Karpas-422 (cell line): ENCODE data around the gene NF2. TPM values are rescaled to one million over a fixed set of nuclear protein-coding genes. Genes with fewer than 3 reads are reported as not detected.

Experiments used
- DNase-seq: peaks from one replicate; pipeline ENCODE4 v3.0.0-alpha.2; 2015
- H2AFZ ChIP-seq: fragments of 200-600 bp; sonication (generic); 2 replicates; pipeline ENCODE4 v1.6.1; 2014; ENCODE audit warnings: antibody characterized with exemption, low read length, mixed read lengths
- H3K27ac ChIP-seq: fragments of 200-600 bp; sonication (generic); 2 replicates; pipeline ENCODE4 v1.5.1; 2014; ENCODE audit warnings: mild to moderate bottlenecking, low read length, moderate library complexity
- H3K27me3 ChIP-seq: fragments of 200-600 bp; sonication (generic); 2 replicates; pipeline ENCODE4 v1.6.1; 2014; ENCODE audit warnings: low read length, mixed read lengths
- H3K36me3 ChIP-seq: fragments of 200-600 bp; sonication (generic); 2 replicates; pipeline ENCODE4 v1.6.1; 2014; ENCODE audit warnings: low read length, mixed read lengths; ENCODE audit not compliant: insufficient read depth
- H3K4me1 ChIP-seq: fragments of 200-600 bp; sonication (generic); 2 replicates; pipeline ENCODE4 v1.6.1; 2014; ENCODE audit warnings: mild to moderate bottlenecking, low read length, mixed read lengths
- H3K4me2 ChIP-seq: fragments of 200-600 bp; sonication (generic); 2 replicates; pipeline ENCODE4 v1.6.1; 2014; ENCODE audit warnings: low read length, low read depth, mild to moderate bottlenecking; ENCODE audit not compliant: poor library complexity, severe bottlenecking
- H3K4me3 ChIP-seq: fragments of 200-600 bp; sonication (generic); 2 replicates; pipeline ENCODE4 v1.5.1; 2014; ENCODE audit warnings: mild to moderate bottlenecking, antibody characterized with exemption, low read length, mixed read lengths
- H3K79me2 ChIP-seq: fragments of 200-600 bp; sonication (generic); 2 replicates; pipeline ENCODE4 v1.6.1; 2014; ENCODE audit warnings: mild to moderate bottlenecking, low read length, mixed read lengths
- H3K9ac ChIP-seq: fragments of 200-600 bp; sonication (generic); 2 replicates; pipeline ENCODE4 v1.6.0; 2014; ENCODE audit warnings: low read length
- H3K9me2 ChIP-seq: fragments of 200-600 bp; sonication (generic), shearing (Covaris generic); replicated peaks from 2 replicates; pipeline ENCODE4 v1.6.0; 2014; ENCODE audit warnings: mild to moderate bottlenecking, low read length, moderate library complexity; ENCODE audit not compliant: insufficient read depth
- H3K9me3 ChIP-seq: fragments of 300-700, 200-600 bp; sonication (generic); 2 replicates; pipeline ENCODE4 v1.6.1; 2014; ENCODE audit warnings: low read length, mixed read lengths
- H4K20me1 ChIP-seq: fragments of 200-600 bp; sonication (generic); 2 replicates; pipeline ENCODE4 v1.6.1; 2014; ENCODE audit warnings: mild to moderate bottlenecking, antibody characterized with exemption, low read length, low read depth; ENCODE audit not compliant: insufficient read depth
- total RNA-seq: library from RNA; depleted of rRNA; stranded (reverse); fragments of >200 nt; shearing (Covaris generic); gene quantifications from 2 replicates; pipeline ENCODE4 v1.2.3, GENCODE V29; 2014; ENCODE audit warnings: low replicate concordance

The NF2 gene
- total RNA-seq, 1 experiment from 2014 or later, result 19.0 TPM

GRCh38 chr22:29621761-29622526, 18.5 kb downstream of the NF2 start:
- DNase-seq, result no peak
- H3K79me2 ChIP-seq, result peaks cover 25% of the 10 kb centered on the region
- H3K4me2 ChIP-seq, result no peak overlapping the region
- no peak overlapping the region for H2AFZ ChIP-seq
- 0 out of 2 replicates have a peak, but pooled peaks cover 6% of the 10 kb centered on the region for H3K4me1 ChIP-seq
- H3K27ac ChIP-seq, result no peak overlapping the region
- no peaks in the 10 kb centered on the region for H3K27me3 ChIP-seq
- no peaks in the 10 kb centered on the region for H3K9me2 ChIP-seq
- H4K20me1 ChIP-seq, result peaks cover 79% of the 10 kb centered on the region
- no peak overlapping the region for H3K4me3 ChIP-seq
- no peaks in the 10 kb centered on the region for H3K9me3 ChIP-seq
- no peaks in the 10 kb centered on the region for H3K36me3 ChIP-seq
- no peak overlapping the region for H3K9ac ChIP-seq

GRCh38 chr22:29623059-29623458, 19.6 kb downstream of the NF2 start:
- Histone ChIP-seq H3K9ac (no peak overlapping the region), H3K27ac (no peak overlapping the region), H2AFZ (no peak overlapping the region), H3K27me3 (no peaks in the 10 kb centered on the region), H3K4me3 (no peak overlapping the region), H3K4me2 (no peak overlapping the region), H3K9me2 (no peaks in the 10 kb centered on the region), H3K4me1 (0 out of 2 replicates have a peak, but pooled peaks cover 6% of the 10 kb centered on the region), H4K20me1 (peaks cover 79% of the 10 kb centered on the region), H3K36me3 (no peaks in the 10 kb centered on the region), H3K9me3 (no peaks in the 10 kb centered on the region), H3K79me2 (peaks cover 36% of the 10 kb centered on the region)
- no peak for DNase-seq

- Histone ChIP-seq H3K79me2 (peaks cover 37% of the 10 kb centered on the region), H3K9me3 (no peaks in the 10 kb centered on the region), H4K20me1 (peaks cover 76% of the 10 kb centered on the region), H3K36me3 (no peaks in the 10 kb centered on the region), H3K4me3 (no peak overlapping the region), H3K27ac (no peak overlapping the region), H3K9ac (no peak overlapping the region), H3K27me3 (no peaks in the 10 kb centered on the region), H3K4me2 (no peak overlapping the region), H3K4me1 (0 out of 2 replicates have a peak, but pooled peaks cover 6% of the 10 kb centered on the region), H2AFZ (no peak overlapping the region), H3K9me2 (no peaks in the 10 kb centered on the region)
- DNase-seq, result no peak
Measured at GRCh38 chr22:29623553-29624169, 20.2 kb downstream of the NF2 start.

- Histone ChIP-seq H3K27me3 (no peaks in the 10 kb centered on the region), H3K9me3 (no peaks in the 10 kb centered on the region), H3K27ac (no peak overlapping the region), H3K9me2 (no peaks in the 10 kb centered on the region), H4K20me1 (peaks cover 78% of the 10 kb centered on the region), H3K9ac (no peak overlapping the region), H3K79me2 (peaks cover 49% of the 10 kb centered on the region), H3K4me1 (0 out of 2 replicates have a peak, but pooled peaks cover 6% of the 10 kb centered on the region), H3K36me3 (no peaks in the 10 kb centered on the region), H3K4me2 (no peak overlapping the region), H2AFZ (no peak overlapping the region), H3K4me3 (no peak overlapping the region)
- DNase-seq, result peak; percentile 71
Measured at GRCh38 chr22:29625090-29625825, 21.8 kb downstream of the NF2 start.

GRCh38 chr22:29626497-29627195, 23.2 kb downstream of the NF2 start:
- Histone ChIP-seq H3K9me2 (no peaks in the 10 kb centered on the region), H3K79me2 (peaks cover 53% of the 10 kb centered on the region), H3K9ac (no peak overlapping the region), H3K4me2 (no peak overlapping the region), H3K27me3 (no peaks in the 10 kb centered on the region), H4K20me1 (peaks cover 82% of the 10 kb centered on the region), H3K4me3 (no peak overlapping the region), H3K36me3 (no peaks in the 10 kb centered on the region), H3K4me1 (0 out of 2 replicates have a peak, but pooled peaks cover 6% of the 10 kb centered on the region), H3K27ac (no peak overlapping the region), H3K9me3 (no peaks in the 10 kb centered on the region), H2AFZ (no peak overlapping the region)
- no peak for DNase-seq

- no peak overlapping the region for H3K27ac ChIP-seq
- peaks cover 51% of the 10 kb centered on the region for H3K79me2 ChIP-seq
- H3K27me3 ChIP-seq, result no peaks in the 10 kb centered on the region
- H3K9me2 ChIP-seq, result no peaks in the 10 kb centered on the region
- H3K4me1 ChIP-seq, result 0 out of 2 replicates have a peak, but pooled peaks cover 3% of the 10 kb centered on the region
- peaks cover 80% of the 10 kb centered on the region for H4K20me1 ChIP-seq
- H3K36me3 ChIP-seq, result no peaks in the 10 kb centered on the region
- no peak overlapping the region for H3K4me3 ChIP-seq
- no peak overlapping the region for H3K9ac ChIP-seq
- H3K9me3 ChIP-seq, result no peaks in the 10 kb centered on the region
- H3K4me2 ChIP-seq, result no peak overlapping the region
- DNase-seq, result no peak
- H2AFZ ChIP-seq, result no peak overlapping the region
Measured at GRCh38 chr22:29627196-29627535, 23.7 kb downstream of the NF2 start.

GRCh38 chr22:29628996-29629902, 25.8 kb downstream of the NF2 start:
- Histone ChIP-seq H4K20me1 (peaks cover 86% of the 10 kb centered on the region), H3K9me2 (no peaks in the 10 kb centered on the region), H2AFZ (no peak overlapping the region), H3K9ac (no peak overlapping the region), H3K79me2 (peaks cover 55% of the 10 kb centered on the region), H3K4me1 (0 out of 2 replicates have a peak, but pooled peaks cover 3% of the 10 kb centered on the region), H3K36me3 (no peaks in the 10 kb centered on the region), H3K27ac (no peak overlapping the region), H3K9me3 (no peaks in the 10 kb centered on the region), H3K27me3 (no peaks in the 10 kb centered on the region), H3K4me2 (no peak overlapping the region), H3K4me3 (no peak overlapping the region)
- no peak for DNase-seq
